Epithelial cell of prostate (primary cell): ENCODE results near the gene MPRIP.

ENCODE experiments used
- DNase-seq: peaks from one replicate; pipeline ENCODE4 v3.0.0-alpha.2; 2011; ENCODE audit warnings: low read depth, low spot score
- H3K27ac ChIP-seq: fragments of 450-650 bp; 2 replicates; pipeline ENCODE4 v1.5.1; 2017; ENCODE audit warnings: mild to moderate bottlenecking

Gene MPRIP

DNA sequence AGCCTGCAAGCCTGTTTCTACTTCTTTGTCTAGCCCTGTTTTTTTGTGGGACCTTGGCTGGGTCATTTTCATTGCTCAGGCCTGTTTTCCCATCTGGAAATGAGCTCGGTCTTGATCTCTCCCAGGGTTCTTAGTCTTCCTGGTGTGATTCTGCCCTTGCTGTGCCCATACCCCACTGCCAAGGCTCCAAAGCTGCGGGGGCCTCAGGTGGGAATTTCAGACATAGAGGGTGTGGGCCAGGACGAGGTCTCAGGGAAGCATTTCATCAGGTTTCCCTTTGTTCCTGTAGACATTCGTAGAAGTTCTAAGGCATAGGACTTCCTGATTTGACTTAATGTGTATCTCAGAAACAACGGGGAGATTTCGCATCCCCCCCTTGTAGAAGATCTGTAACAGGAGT lies 5.8 kb downstream of the MPRIP start:
- no peak for DNase-seq

DNA sequence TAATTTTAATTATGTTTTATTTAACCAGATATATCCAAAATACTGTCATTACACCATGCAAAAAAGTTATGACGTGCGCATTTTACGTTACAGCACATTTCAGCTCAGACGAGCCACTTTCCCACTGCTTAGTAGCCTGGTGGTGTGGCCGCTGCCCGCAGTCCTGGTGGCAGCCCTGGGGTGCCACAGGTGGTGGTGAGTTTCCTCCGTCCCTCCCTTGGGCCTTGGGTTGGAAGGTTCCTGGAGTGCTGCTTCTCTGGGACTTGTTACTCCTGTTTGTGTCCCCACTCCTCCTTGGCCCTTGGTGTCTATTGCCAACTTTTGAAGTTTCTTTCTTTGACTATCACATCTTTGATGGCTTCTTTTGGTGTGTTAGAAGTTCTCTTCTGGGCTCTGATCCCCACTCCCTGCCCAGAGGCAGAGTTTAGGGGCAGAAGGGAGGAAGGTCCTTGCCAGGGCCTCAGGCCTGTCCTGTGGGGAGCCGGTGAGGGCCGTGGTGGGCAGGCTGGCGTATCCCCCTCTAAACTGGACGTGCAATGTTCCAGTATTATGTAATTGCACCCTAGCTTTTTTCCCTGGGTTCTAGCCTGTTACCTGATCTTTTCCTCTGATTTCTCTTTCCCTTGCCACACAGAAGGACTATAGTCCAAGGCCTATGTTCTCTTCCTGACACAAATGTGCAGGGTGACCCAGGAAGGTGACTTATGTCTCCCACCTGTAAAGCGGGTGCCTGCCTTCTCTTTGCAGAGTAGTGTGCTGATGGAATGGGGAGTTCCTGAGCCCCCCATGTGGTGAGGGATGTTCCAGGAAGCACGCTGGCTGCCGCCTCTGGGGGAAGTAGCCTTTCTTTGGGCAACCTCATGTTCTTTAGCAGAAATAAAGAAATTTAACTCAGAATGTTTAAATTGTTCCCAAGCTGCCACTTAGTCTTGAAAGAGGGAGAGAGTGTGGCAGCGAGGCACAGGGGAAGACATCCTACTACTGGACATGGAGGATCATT lies 8.4 kb downstream of the MPRIP start:
- H3K27ac ChIP-seq: peak overlapping the region; percentile 31
- DNase-seq: no peak

More for the DNA sequence above, 5.8 kb downstream of the MPRIP start:
- peak overlapping the region; percentile 91 for H3K27ac ChIP-seq

DNA sequence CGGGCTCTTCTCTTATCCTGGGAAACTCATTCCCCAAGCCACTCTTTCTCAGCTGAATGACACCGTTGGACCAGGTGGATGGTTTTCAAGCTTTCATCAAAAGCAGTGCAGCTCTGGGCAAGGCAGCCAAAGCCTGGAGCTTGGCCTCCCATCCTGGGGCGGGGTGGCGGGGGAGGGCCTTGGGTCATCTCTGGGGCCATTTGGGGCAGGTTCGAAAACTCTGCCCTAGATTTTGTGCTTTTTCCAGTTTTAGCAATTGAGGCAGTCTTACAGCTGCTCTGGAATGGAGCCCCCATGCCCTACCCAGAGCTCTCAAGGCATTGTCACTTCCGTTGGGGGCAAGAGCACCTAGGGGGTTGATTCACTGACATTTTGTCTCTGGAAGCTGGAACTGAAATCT lies 9.1 kb downstream of the MPRIP start:
- peak overlapping the region; percentile 31 for H3K27ac ChIP-seq
- DNase-seq: no peak

DNA sequence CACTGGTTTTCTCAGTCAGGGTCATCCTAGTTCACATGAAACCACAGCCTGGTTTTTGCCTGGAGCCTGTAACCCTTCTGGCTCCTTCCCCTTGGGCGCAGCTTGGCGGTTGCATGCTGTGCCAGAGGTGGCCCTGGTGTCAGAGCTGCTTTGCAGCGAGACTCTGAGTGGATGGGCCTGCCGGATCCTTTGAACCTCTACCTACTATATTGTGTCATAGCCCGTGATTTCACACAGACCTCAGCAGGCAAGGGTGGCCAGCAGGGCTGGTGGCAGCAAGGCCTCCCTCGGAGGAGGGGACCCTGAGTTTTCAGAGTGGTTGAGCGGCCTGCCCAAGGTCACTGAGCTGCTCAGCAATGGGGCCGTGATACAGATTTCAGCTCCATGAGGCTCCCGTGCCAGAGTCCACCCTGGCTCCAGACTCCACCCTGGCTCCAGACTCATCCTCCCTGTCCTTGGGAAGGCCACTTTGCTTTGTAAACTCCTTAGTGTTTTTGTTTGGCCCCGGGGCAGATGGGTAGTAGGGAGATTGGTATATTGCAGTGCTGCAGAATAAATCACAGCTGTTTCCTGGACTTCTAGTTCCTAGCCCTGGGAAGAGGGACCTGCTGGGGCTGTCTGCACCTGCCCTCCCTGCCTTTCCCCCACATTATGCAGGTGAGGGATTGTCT lies 9.7 kb downstream of the MPRIP start:
- peak overlapping the region; percentile 31 for H3K27ac ChIP-seq
- DNase-seq: no peak

DNA sequence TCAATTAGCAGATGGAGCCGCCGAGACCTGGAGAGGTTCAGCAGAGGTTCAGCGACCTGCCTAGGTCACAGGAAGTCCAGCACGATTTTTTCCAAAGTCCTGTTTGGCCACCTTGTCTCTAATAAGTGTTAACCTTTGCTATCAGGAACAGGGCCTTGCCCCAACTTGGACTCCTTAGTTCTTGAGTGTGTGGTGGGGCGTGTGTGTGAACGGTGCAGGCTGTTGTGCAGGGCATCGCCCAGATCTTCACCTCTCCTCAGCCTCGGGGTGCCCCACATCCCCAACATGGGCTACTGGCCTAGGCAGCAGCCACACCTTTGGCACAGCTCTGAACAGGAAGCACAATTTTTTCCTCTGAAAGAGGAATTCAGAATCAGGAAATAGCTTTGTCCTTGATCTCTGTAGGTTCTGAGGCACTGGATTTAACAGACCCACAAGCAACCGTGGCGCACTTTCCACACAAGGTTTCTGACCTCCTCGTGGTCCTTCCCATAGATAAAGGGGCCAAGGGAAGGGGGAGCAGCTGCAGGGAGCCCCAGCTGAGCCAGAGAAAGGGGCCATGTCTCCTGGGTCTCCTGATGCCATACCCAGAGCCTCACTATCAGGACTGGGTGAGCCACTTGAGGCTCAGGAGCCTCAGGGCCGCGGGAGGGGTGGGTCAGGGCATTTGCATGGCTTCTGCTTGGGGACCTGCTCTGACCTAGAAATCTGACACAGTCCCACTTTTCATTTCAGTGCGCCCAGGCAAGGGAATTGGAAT lies 10.4 kb downstream of the MPRIP start:
- peak overlapping the region; percentile 31 for H3K27ac ChIP-seq
- DNase-seq: no peak

DNA sequence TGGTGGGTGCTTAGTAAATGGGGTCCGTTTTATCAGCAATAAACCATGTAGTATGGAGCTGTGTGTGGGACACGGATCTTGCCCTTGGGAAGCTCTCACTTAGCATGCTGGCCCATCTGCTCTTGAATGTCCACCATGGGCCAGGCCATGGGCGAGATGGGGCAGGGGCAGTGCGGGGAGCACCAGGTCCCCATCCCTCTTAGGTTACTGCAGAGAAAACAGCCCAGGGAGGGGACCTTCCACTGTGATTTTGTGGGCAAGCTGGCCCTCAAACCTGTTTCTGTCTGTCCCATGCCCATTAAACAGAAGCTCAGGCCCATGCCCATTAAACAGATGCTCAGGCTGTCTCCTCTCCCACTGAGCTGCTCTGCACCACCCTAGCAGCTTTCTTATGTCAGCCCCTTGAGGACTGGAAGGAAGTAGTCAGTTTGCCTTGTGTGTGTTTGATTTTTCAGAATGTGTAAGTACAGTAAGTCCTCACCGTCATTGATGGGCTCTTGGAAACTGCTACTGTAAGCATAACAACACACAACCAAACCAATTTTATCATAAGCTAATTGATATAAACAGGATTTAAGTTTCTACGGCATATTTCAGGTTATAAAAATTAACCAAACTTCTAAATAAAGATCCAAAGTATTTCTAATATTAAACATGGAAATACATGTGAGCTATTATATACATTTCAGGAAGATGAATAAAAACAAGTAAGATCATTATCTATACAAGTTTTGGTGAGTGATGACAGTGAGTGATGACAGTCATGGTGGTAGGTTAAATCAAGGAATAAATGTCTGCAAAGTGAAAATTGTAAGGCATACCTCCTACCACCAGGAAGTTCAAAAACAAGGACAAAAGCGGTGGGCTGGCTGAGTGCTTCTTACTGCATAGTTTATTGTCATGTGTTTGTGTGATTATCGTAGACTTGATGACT lies 11.5 kb downstream of the MPRIP start:
- no peak for DNase-seq
- H3K27ac ChIP-seq: peak overlapping the region; percentile 31

DNA sequence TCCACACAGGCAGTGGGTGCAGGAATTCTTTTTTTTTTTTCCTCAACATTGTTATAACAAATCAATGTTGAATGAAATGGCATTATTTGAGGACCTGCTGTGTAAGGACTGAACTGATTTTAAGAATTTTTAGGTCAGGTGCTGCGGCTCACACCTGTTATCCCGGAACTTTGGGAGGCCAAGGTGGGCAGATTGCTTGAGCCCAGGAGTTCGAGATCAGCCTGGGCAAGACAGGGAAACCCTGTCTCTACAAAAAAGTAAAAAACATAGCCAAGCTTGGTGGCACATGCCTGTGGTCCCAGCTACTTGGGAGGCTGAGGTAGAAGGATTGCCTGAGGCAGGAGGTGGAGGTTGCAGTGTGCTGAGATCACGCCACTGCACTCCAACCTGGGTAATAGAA lies 12.4 kb downstream of the MPRIP start:
- DNase-seq: no peak
- peak overlapping the region; percentile 64 for H3K27ac ChIP-seq

DNA sequence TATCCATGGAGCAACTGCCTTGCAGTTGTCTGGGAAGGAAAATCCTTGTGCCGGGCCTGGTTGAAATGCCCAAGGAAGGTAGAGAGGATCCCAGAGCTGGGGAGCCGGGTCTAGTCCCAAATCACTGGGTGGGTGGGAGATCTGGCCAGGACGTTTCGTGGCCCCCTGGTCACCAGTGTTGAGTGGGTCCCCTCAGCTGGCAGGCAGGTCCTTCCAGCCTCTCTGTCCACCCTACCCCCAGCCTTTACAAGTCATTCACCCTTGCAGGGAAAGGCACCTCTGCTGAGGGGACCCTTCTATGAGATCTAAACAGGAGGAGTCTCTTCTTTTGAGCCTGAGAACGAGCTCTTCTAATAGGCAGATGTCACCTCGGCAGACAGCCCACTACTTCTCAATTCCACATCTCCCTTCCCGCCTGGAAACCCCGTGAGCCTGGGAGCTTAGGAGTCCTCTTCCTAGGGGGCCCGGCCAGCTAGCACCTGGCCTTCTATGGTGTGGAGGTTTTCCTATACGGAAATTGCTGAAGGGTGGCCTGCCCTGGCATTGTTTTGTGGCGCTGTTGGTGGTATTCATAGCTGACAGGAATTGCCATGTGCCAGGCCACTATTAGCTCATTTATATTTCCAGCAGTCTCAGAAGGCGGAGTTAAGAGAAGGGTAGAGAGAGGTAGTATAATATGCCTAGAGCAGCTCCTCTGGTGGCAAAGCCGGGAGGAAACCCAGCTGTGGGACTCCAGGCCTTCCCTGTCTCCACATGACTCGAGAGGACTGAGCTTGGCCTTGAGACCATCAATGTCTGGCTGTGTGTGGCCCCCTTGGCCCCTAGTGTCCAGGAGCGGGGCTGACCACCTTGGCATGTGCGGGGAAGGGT lies 13.3 kb downstream of the MPRIP start:
- no peak for DNase-seq
- peak overlapping the region; percentile 64 for H3K27ac ChIP-seq

DNA sequence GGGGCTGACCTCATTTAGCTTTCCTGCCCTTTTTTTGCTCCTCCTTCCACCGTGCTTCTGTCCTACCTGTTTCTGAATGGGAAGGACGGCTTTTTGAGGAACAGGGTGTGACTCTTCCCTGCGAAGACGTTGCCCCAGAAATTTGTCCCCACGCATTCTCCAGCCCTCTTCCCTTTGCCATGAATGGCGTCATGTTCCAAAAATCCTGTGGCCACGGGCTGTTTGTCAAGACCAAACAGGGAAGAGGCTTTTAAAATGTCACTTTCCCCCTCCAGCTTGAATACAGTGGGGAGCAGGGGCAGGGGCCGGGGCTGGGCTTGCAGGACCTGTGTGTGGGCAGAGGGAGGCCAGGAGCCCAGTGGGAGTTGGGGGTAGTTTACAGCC lies 13.9 kb downstream of the MPRIP start:
- peak overlapping the region; percentile 64 for H3K27ac ChIP-seq
- DNase-seq: no peak

DNA sequence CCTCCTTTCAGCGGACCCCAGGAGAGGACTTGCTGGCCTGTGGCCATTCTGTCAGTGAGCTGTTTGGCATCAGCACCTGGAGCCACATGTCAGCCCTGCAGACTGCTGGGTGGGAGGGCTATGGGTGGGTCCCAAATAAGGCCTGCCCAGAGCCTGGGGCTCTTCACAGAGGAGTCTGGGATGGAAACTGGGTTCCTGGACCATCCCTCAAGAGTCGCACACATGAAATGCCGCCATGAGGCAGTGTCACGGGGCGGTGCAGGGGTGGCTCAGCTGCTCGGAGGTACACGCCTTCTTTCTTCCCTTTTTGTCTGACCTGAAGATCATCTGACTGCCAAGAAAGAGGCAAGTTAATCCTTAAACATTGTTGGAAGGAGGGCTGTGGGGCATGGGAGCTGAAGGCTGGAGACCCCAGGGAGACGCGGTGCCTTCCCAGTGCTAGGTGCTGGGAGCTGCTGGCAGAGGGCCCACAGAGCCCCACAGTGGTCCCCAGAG lies 14.8 kb downstream of the MPRIP start:
- H3K27ac ChIP-seq: peak overlapping the region; percentile 64
- no peak for DNase-seq

DNA sequence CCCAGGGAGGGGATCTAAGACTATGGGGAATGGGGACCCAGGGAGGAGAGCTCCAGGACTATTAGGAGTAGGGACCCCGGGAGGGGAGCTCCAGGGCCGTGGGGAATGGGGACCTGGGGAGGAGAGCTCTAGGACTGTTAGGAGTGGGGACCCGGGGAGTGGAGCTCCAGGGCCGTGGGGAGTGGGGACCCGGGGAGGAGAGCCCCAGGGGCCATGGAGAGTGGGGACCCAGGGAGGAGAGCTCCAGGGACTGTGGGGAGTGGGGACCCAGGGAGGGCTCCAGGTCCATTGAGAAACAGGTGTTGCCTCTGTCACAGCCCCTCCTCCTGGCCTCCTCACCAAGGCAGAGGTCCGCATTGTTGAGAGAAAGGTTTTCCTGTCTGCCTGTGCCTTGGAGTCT lies 16.0 kb downstream of the MPRIP start:
- no peak for DNase-seq
- no peak overlapping the region for H3K27ac ChIP-seq

DNA sequence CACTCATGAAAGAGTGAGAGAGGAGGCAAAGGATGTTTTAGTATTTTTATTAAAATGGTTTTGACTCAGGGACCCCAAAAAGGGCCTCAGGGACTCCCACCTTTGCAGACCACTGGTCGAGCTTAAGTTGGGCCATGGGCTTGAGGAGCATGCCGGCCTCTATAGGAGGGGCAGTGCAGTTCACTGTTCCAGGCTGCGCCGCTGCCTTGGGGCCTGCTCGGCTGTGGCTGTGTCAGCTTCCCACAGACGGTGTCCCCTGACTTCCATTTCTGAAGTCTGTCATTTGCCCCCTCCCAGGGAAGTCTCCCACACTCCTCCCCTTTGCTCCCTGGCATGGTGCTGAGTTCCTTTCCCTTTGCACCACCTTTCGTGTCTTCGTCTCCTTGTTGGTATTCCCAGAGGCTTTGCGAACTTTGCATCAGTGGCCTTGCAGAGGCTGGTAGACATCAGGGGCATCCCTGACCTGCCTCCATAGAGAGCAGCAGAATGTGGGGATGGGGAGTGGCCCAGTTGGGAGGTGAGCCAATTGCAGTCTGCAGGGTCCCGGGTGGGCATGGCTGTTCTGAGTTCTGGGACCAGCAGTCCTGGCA lies 17.1 kb downstream of the MPRIP start:
- DNase-seq: no peak
- no peak overlapping the region for H3K27ac ChIP-seq

DNA sequence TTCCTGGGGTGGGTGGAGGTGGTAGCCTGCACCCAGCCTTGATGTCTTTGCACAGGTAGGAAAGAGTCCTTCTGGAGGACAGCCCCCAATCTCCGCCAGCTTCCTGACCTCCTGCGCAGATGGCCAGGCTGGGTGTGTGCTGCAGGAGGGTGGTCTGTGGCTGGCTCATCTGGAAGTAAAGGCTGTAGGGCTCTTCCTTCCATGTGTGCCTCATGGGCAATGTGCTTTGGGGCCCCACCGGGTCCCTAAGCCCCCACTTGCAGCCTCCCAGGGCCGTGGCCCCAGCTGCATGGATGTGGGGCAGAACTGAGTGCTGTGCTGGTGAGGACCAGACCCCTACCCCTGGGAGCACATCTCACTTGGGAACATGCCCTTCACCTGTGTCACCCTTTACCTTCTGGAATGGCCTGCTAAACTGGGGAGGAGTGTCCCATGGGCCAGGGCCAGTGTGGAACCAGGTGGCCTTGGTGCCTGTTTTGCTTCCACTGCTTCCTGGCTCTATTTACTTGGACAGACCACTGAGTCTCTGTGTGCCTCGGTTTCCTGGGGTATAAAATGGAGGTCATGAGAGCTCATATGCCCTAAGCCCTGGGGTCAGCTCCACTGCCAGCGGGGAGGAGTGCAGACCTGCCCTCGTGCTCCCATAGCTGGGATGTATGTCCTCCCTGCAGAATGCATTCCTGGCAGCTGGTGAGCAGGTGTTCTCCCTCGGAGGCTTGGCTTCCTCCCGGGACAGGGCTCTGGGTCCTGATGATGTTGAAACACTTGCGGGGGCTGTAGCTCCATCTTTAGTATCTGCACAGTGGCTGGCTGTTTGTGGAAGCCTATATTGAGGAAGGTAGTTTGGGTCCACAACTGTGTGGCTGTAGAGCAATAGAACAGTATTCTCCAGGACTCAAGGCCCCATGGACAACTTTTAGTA lies 18.0 kb downstream of the MPRIP start:
- DNase-seq: no peak
- H3K27ac ChIP-seq: peak overlapping the region; percentile 42

DNA sequence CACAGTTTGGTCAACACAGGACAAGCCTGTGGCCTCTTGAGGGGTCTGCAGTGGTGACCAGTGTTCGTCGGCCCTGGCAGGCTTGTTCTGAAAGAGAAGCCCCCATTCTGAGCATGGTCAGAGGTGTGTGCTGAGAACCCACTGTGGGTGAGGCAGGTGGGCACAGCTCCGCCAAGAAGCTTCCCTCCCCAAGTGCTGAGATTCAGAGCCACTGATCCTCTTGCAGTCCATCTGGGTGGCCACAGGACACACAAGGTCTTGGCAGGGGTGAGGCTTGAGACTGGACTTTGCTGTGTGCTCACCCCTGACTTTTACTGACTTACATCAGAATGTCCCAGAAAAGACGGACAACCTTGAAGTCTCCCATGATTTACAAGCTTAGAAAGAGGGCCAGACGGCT lies 18.7 kb downstream of the MPRIP start:
- peak overlapping the region; percentile 42 for H3K27ac ChIP-seq

DNA sequence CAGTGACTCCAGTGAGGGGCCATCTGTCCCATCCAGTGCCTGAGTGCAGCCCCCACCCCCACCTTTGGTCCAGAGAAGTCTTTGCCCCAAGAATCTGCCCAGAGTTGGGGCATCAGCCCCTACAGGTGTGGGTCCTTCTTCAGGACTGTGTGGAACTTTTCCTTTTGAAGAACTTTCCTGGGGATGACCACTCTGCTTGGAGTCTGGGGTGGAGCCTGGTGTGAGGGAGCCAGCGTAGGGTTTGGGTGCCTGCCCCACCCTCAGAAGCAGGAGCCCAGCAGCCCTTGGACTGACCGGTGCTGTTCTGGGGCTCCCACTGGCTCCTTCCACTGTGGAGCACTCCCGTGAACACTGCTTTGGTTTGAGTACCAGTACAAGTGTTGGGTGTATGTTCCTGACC lies 19.3 kb downstream of the MPRIP start:
- H3K27ac ChIP-seq: peak overlapping the region; percentile 42
- no peak for DNase-seq

More for the DNA sequence above, 18.7 kb downstream of the MPRIP start:
- no peak for DNase-seq

DNA sequence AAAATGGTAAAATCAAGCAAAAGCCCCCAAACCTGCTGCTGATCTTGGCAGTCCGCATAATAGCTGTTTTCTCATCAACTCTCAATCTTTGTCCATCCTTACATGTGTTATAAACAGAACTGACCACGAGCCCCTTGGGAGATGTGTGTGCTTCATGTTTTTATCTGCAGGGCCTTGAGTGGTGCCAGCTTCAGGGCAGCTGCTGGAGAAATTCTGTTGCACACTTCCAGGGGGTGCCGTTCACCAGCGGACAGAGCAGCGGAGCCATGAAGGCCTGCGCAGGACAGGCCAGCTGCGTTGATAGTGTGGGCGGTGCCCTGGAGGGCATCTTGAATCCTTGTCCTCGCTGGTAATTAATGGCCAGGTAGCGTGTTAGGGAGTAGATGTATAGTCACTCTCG lies 20.1 kb downstream of the MPRIP start:
- DNase-seq: no peak
- H3K27ac ChIP-seq: peak overlapping the region; percentile 42

DNA sequence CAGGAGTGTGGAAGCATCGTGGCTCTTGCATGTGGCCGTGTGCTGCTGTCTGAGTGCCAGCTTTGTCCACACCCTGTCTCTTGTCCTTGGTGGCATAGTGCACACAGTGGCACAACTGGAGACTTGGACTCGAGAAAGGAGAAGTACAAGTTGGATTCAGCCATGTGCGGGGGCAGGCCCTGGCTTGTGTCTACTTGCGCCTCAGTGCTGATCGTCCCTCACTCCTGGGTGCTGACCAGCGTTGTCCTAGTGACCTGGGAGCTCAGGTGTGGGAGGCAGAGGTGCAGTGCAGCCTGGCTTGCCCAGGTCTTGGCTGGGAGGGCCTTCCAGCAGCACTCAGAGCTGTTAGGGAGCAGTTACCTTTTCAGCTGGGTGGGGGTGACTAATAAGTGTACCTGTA lies 20.6 kb downstream of the MPRIP start:
- H3K27ac ChIP-seq: peak overlapping the region; percentile 42
- DNase-seq: no peak
